Mesenchymal stem cell (in vitro differentiated cells and primary cell): ENCODE measurements around the gene FARS2.

Experiments used
- DNase-seq: peaks from one replicate; pipeline ENCODE4 v3.0.0-alpha.2; 2013
- H2AFZ ChIP-seq: one replicate; pipeline ENCODE4 v1.6.1; 2013; ENCODE audit warnings: low read depth, mild to moderate bottlenecking, control low read depth, inconsistent platforms, low read length, moderate library complexity
- H2AK5ac ChIP-seq: 2 replicates; pipeline ENCODE4 v1.6.1; 2013; ENCODE audit warnings: low read length, moderate library complexity, mild to moderate bottlenecking, inconsistent platforms; ENCODE audit not compliant: severe bottlenecking
- H2BK120ac ChIP-seq: one replicate; pipeline ENCODE4 v1.6.1; 2013; ENCODE audit warnings: low read depth, mild to moderate bottlenecking, inconsistent platforms, low read length, moderate library complexity
- H2BK12ac ChIP-seq, 2 experiments: one replicate each; pipeline ENCODE4 v1.6.1; 2013; ENCODE audit warnings: inconsistent platforms in 2 of 2, low read length in 2 of 2, mild to moderate bottlenecking in 2 of 2, moderate library complexity in 2 of 2, control low read depth in 1 of 2
- H2BK15ac ChIP-seq: one replicate; pipeline ENCODE4 v1.6.1; 2013; ENCODE audit warnings: mild to moderate bottlenecking, low read depth, inconsistent platforms; ENCODE audit not compliant: poor library complexity, severe bottlenecking
- H2BK5ac ChIP-seq: 2 replicates; pipeline ENCODE4 v1.6.1; 2013; ENCODE audit warnings: low read depth, mild to moderate bottlenecking, low read length, control low read depth, inconsistent platforms; ENCODE audit not compliant: poor library complexity, severe bottlenecking
- H3K14ac ChIP-seq, 2 experiments: one replicate each; pipeline ENCODE4 v1.6.1; 2013; ENCODE audit warnings: inconsistent platforms in 2 of 2, low read length in 2 of 2, control low read depth in 1 of 2, mild to moderate bottlenecking in 1 of 2, moderate library complexity in 1 of 2
- H3K18ac ChIP-seq, 2 experiments: one replicate each; pipeline ENCODE4 v1.6.1; 2013; ENCODE audit warnings: inconsistent platforms in 2 of 2, low read length in 2 of 2, control low read depth in 1 of 2, low read depth in 1 of 2, mild to moderate bottlenecking in 1 of 2
- H3K23ac ChIP-seq, 2 experiments: one replicate each; pipeline ENCODE4 v1.6.1; 2013; ENCODE audit warnings: inconsistent platforms in 2 of 2, low read length in 2 of 2, mild to moderate bottlenecking in 2 of 2, moderate library complexity in 2 of 2, control low read depth in 1 of 2
- H3K27ac ChIP-seq: 2 replicates; pipeline ENCODE4 v1.5.1; 2013; ENCODE audit warnings: mild to moderate bottlenecking, moderate library complexity, low read length, control low read depth, inconsistent platforms; ENCODE audit not compliant: poor library complexity, severe bottlenecking
- H3K27me3 ChIP-seq, 2 experiments: 2 replicates each; pipeline versions ENCODE4 v1.6.1 to v1.7.0; 2013; ENCODE audit warnings: low read length in 2 of 2, mild to moderate bottlenecking in 2 of 2, moderate library complexity in 2 of 2, control low read depth in 1 of 2, inconsistent platforms in 1 of 2; ENCODE audit not compliant: control insufficient read depth in 1 of 2, insufficient read depth in 1 of 2
- H3K36me3 ChIP-seq, 2 experiments: 2 replicates each; pipeline versions ENCODE4 v1.6.1 to v1.7.0; 2013; ENCODE audit warnings: low read length in 2 of 2, control low read depth in 1 of 2, inconsistent platforms in 1 of 2, low read depth in 1 of 2, mild to moderate bottlenecking in 1 of 2; ENCODE audit not compliant: insufficient read depth in 2 of 2, control insufficient read depth in 1 of 2
- H3K4ac ChIP-seq, 2 experiments: one replicate each; pipeline ENCODE4 v1.6.1; 2013; ENCODE audit warnings: inconsistent platforms in 2 of 2, low read length in 2 of 2, mild to moderate bottlenecking in 2 of 2, moderate library complexity in 2 of 2, control low read depth in 1 of 2, low read depth in 1 of 2
- H3K4me1 ChIP-seq: 2 replicates; pipeline ENCODE4 v1.6.1; 2013; ENCODE audit warnings: low read depth, low read length, control low read depth; ENCODE audit not compliant: control insufficient read depth, insufficient read depth
- H3K4me2 ChIP-seq: 2 replicates; pipeline ENCODE4 v1.6.1; 2013; ENCODE audit warnings: low read length, mild to moderate bottlenecking, inconsistent platforms; ENCODE audit not compliant: poor library complexity, severe bottlenecking
- H3K4me3 ChIP-seq, 2 experiments: 2 replicates each; pipeline versions ENCODE4 v1.5.1 to v1.7.0; 2013; ENCODE audit warnings: low read length in 2 of 2, mild to moderate bottlenecking in 2 of 2, control low read depth in 1 of 2, low read depth in 1 of 2; ENCODE audit not compliant: insufficient read depth in 1 of 2
- H3K79me1 ChIP-seq: replicated peaks from 2 replicates; pipeline ENCODE4 v1.6.1; 2013; ENCODE audit warnings: mild to moderate bottlenecking, control low read depth, low read length, inconsistent platforms; ENCODE audit not compliant: poor library complexity, severe bottlenecking
- H3K9ac ChIP-seq: 2 replicates; pipeline ENCODE4 v1.7.0; 2013; ENCODE audit warnings: mild to moderate bottlenecking, low read length, moderate library complexity
- H3K9me3 ChIP-seq: 2 replicates; pipeline ENCODE4 v1.7.0; 2013; ENCODE audit warnings: mild to moderate bottlenecking, low read length; ENCODE audit not compliant: control insufficient read depth
- H4K8ac ChIP-seq: one replicate; pipeline ENCODE4 v1.6.1; 2013; ENCODE audit warnings: inconsistent platforms, mild to moderate bottlenecking, low read length, moderate library complexity
- H4K91ac ChIP-seq: one replicate; pipeline ENCODE4 v1.6.1; 2013; ENCODE audit warnings: mild to moderate bottlenecking, low read length, inconsistent platforms
- WGBS: methylation state at CpG from one replicate; pipeline ENCODE4 v1.1.7; 2013; ENCODE audit warnings: mixed read lengths; 5-methylcytosine and 5-hydroxymethylcytosine counted together

The FARS2 gene

GRCh38 chr6:5416250-5416649, 154.9 kb downstream of the FARS2 start:
- Histone ChIP-seq H3K36me3 (peaks cover 0 to 5% of the 10 kb centered on the region in 2 experiments), H4K8ac (no peak overlapping the region), H3K79me1 (peaks cover 9% of the 10 kb centered on the region), H3K9me3 (no peaks in the 10 kb centered on the region), H3K23ac (no peak overlapping the region), H3K27me3 (no peaks in the 10 kb centered on the region), H3K18ac (no peak overlapping the region), H4K91ac (no peak overlapping the region), H2BK15ac (no peak overlapping the region), H3K4me2 (no peak overlapping the region), H3K27ac (no peak overlapping the region), H2BK5ac (no peak overlapping the region), H3K4ac (no peak overlapping the region), H3K14ac (no peak overlapping the region), H2AK5ac (no peak overlapping the region), H3K4me3 (no peak overlapping the region), H2BK120ac (no peak overlapping the region), H3K4me1 (no peaks in the 10 kb centered on the region), H3K9ac (no peak overlapping the region), H2BK12ac (no peak overlapping the region), H2AFZ (no peak overlapping the region)
- no peak for DNase-seq
- 89% methylated on average over 3 of the region's 4 CpGs for WGBS

GRCh38 chr6:5422321-5422915, 161.1 kb downstream of the FARS2 start:
- peaks cover 21% of the 10 kb centered on the region for H3K79me1 ChIP-seq
- H3K27ac ChIP-seq: no peak overlapping the region
- WGBS: 50% methylated on average over 4 of the region's 5 CpGs
- no peak overlapping the region for H2BK12ac ChIP-seq
- no peak overlapping the region for H3K4ac ChIP-seq
- no peak overlapping the region for H3K4me3 ChIP-seq
- H3K14ac ChIP-seq: no peak overlapping the region
- no peaks in the 10 kb centered on the region for H3K4me1 ChIP-seq
- no peak overlapping the region for H3K18ac ChIP-seq
- no peak overlapping the region for H2BK15ac ChIP-seq
- H2AK5ac ChIP-seq: no peak overlapping the region
- no peak overlapping the region for H4K8ac ChIP-seq
- H3K9ac ChIP-seq: no peak overlapping the region
- H3K36me3 ChIP-seq: peaks cover 0 to 5% of the 10 kb centered on the region in 2 experiments
- no peak overlapping the region for H3K23ac ChIP-seq
- no peaks in the 10 kb centered on the region for H3K27me3 ChIP-seq
- no peak overlapping the region for H2BK5ac ChIP-seq
- no peak overlapping the region for H2AFZ ChIP-seq
- no peak overlapping the region for H4K91ac ChIP-seq
- DNase-seq: peak; percentile 47
- no peak overlapping the region for H2BK120ac ChIP-seq
- no peak overlapping the region for H3K4me2 ChIP-seq
- H3K9me3 ChIP-seq: no peaks in the 10 kb centered on the region

DNA sequence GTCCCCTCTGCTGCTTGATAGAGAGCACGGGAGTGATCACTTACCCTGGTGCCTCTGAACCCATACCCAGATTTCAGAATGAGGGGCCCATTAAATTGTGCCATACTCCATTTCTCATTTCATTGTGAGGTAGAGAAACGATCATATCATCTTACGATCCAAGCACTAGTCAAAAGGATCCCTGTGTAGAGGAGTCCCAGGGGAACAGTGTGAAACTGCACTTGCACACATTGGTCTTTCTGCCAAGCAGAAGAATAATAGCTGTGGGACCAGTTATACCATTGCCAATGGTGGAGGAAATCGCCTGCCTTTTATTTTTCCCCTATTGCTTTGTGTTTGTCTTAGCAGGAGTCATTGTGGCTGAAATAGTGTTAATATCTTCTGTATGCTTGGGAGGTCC, 161.9 kb downstream of the FARS2 start:
- 97% methylated on average over 4 of the region's 4 CpGs for WGBS
- H3K4me1 ChIP-seq: no peaks in the 10 kb centered on the region
- no peak overlapping the region for H2BK12ac ChIP-seq
- H3K14ac ChIP-seq: no peak overlapping the region
- H3K27me3 ChIP-seq: no peaks in the 10 kb centered on the region
- H2AK5ac ChIP-seq: no peak overlapping the region
- no peak overlapping the region for H4K8ac ChIP-seq
- H3K9ac ChIP-seq: no peak overlapping the region
- no peak overlapping the region for H2AFZ ChIP-seq
- no peak overlapping the region for H2BK5ac ChIP-seq
- no peak overlapping the region for H2BK15ac ChIP-seq
- no peak for DNase-seq
- peaks cover 0 to 5% of the 10 kb centered on the region in 2 experiments for H3K36me3 ChIP-seq
- no peak overlapping the region for H3K4me3 ChIP-seq
- H3K4ac ChIP-seq: no peak overlapping the region
- no peak overlapping the region for H4K91ac ChIP-seq
- no peak overlapping the region for H3K27ac ChIP-seq
- no peaks in the 10 kb centered on the region for H3K9me3 ChIP-seq
- no peak overlapping the region for H3K18ac ChIP-seq
- H3K23ac ChIP-seq: no peak overlapping the region
- peaks cover 21% of the 10 kb centered on the region for H3K79me1 ChIP-seq
- no peak overlapping the region for H3K4me2 ChIP-seq
- no peak overlapping the region for H2BK120ac ChIP-seq

- Histone ChIP-seq H2AFZ (no peak overlapping the region), H2BK5ac (no peak overlapping the region), H3K18ac (no peak overlapping the region), H3K27me3 (no peaks in the 10 kb centered on the region), H3K14ac (no peak overlapping the region), H2BK15ac (no peak overlapping the region), H3K27ac (no peak overlapping the region), H3K4me1 (no peaks in the 10 kb centered on the region), H2BK120ac (no peak overlapping the region), H3K9me3 (no peaks in the 10 kb centered on the region), H3K79me1 (peaks cover 28% of the 10 kb centered on the region), H3K4ac (no peak overlapping the region), H2AK5ac (no peak overlapping the region), H3K23ac (no peak overlapping the region), H4K91ac (no peak overlapping the region), H3K9ac (no peak overlapping the region), H3K4me2 (no peak overlapping the region), H2BK12ac (no peak overlapping the region), H4K8ac (no peak overlapping the region), H3K4me3 (no peak overlapping the region), H3K36me3 (peaks cover 0 to 5% of the 10 kb centered on the region in 2 experiments)
- DNase-seq: peak; percentile 16
- WGBS: 83% methylated on average over 5 of the region's 6 CpGs
These were observed 163.4 kb downstream of the FARS2 start for GRCh38 chr6:5424726-5425125.
